IPS-18a (cell line): Measurements from ENCODE around the gene COL19A1.
"Not testable (repeated sequence)": the region's sequence is repeated elsewhere in the genome, so short reads cannot be mapped to it uniquely, and the experiment has no call there.

Experiments
- H3K27ac ChIP-seq: one replicate; pipeline ENCODE4 v1.5.1; 2013; ENCODE audit warnings: low read length
- H3K27me3 ChIP-seq: one replicate; pipeline ENCODE4 v1.6.1; 2013; ENCODE audit warnings: mild to moderate bottlenecking, low read length; ENCODE audit not compliant: control insufficient read depth, insufficient read depth
- H3K36me3 ChIP-seq: one replicate; pipeline ENCODE4 v1.6.1; 2013; ENCODE audit warnings: low read depth, low read length; ENCODE audit not compliant: control insufficient read depth
- H3K4me1 ChIP-seq: one replicate; pipeline ENCODE4 v1.6.1; 2013; ENCODE audit warnings: low read depth, low read length; ENCODE audit not compliant: control insufficient read depth
- H3K4me3 ChIP-seq: one replicate; pipeline ENCODE4 v1.5.1; 2013; ENCODE audit warnings: low read length
- H3K9ac ChIP-seq: one replicate; pipeline ENCODE4 v1.6.1; 2013; ENCODE audit warnings: mild to moderate bottlenecking, low read length, moderate library complexity
- H3K9me3 ChIP-seq: one replicate; pipeline ENCODE4 v1.6.1; 2013; ENCODE audit warnings: low read depth, low read length; ENCODE audit not compliant: control insufficient read depth

Gene COL19A1

DNA sequence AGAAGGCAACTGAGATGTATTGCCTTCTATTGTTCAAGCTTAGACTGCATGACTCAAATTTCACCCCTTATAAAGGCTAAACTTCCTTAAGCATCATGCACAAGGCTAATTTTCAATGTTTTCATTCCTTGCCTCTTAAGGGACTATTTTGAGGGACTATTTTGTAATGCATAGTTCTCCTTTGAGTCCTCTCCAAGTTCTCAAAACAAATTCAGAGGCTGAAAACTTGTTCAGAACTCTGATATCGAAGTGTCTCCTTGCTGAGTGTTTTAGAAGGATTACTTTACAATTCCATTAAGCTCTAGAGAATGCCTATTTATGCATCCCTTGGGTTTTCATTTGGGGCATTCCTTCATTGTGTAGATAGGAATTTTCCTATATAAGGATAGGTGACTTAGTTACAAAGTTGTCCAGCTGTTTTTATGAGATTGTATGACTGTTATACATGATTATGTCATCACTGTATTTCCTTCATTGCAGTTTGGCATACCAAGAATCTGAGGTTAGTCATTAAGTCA, 41.7 kb downstream of the COL19A1 start:
- Histone ChIP-seq H3K27ac (no peak overlapping the region), H3K9ac (no peak overlapping the region), H3K9me3 (no peaks in the 10 kb centered on the region), H3K4me1 (peaks cover 4% of the 10 kb centered on the region), H3K36me3 (no peaks in the 10 kb centered on the region), H3K4me3 (no peak overlapping the region), H3K27me3 (no peaks in the 10 kb centered on the region)

- H3K36me3 ChIP-seq: no peaks in the 10 kb centered on the region
- no peak overlapping the region for H3K9ac ChIP-seq
- no peak overlapping the region for H3K27ac ChIP-seq
- H3K27me3 ChIP-seq: no peaks in the 10 kb centered on the region
- no peak overlapping the region for H3K4me3 ChIP-seq
- peaks cover 3% of the 10 kb centered on the region for H3K4me1 ChIP-seq
- H3K9me3 ChIP-seq: no peaks in the 10 kb centered on the region
Observed at GRCh38 chr6:69913361-69913760, 47.0 kb downstream of the COL19A1 start.

GRCh38 chr6:69914015-69914485, 47.7 kb downstream of the COL19A1 start:
- Histone ChIP-seq H3K36me3 (no peaks in the 10 kb centered on the region), H3K27ac (no peak overlapping the region), H3K4me3 (no peak overlapping the region), H3K27me3 (no peaks in the 10 kb centered on the region), H3K9ac (no peak overlapping the region), H3K4me1 (peaks cover 3% of the 10 kb centered on the region), H3K9me3 (no peaks in the 10 kb centered on the region)

- no peak overlapping the region for H3K27ac ChIP-seq
- no peaks in the 10 kb centered on the region for H3K9me3 ChIP-seq
- no peak overlapping the region for H3K9ac ChIP-seq
- no peaks in the 10 kb centered on the region for H3K36me3 ChIP-seq
- H3K4me1 ChIP-seq: peaks cover 3% of the 10 kb centered on the region
- no peak overlapping the region for H3K4me3 ChIP-seq
- H3K27me3 ChIP-seq: no peaks in the 10 kb centered on the region
Observed at GRCh38 chr6:69915346-69915745, 49.0 kb downstream of the COL19A1 start.

- no peaks in the 10 kb centered on the region for H3K36me3 ChIP-seq
- H3K4me3 ChIP-seq: no peak overlapping the region
- no peaks in the 10 kb centered on the region for H3K9me3 ChIP-seq
- H3K9ac ChIP-seq: no peak overlapping the region
- H3K27ac ChIP-seq: no peak overlapping the region
- no peaks in the 10 kb centered on the region for H3K27me3 ChIP-seq
- peaks cover 3% of the 10 kb centered on the region for H3K4me1 ChIP-seq
Observed at GRCh38 chr6:69917834-69918233, 51.5 kb downstream of the COL19A1 start.

- H3K27me3 ChIP-seq: no peaks in the 10 kb centered on the region
- no peak overlapping the region for H3K27ac ChIP-seq
- H3K9me3 ChIP-seq: no peaks in the 10 kb centered on the region
- no peak overlapping the region for H3K9ac ChIP-seq
- no peak overlapping the region for H3K4me3 ChIP-seq
- H3K4me1 ChIP-seq: peaks cover 3% of the 10 kb centered on the region
- H3K36me3 ChIP-seq: no peaks in the 10 kb centered on the region
Observed at GRCh38 chr6:69918813-69919475, 52.6 kb downstream of the COL19A1 start.

DNA sequence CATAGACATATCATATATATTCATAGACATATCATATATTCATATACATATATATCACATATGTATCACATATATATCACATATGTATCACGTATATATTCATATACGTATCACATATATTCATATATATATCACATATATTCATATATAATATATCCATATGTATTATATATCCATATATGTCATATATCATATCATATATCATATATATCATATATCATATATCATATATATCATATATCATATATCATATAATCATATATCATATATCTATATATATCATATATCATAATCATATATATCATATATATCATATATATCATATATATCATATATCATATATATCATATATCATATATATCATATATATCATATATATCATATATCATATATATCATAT, 54.7 kb downstream of the COL19A1 start:
- H3K27ac ChIP-seq, H3K9ac ChIP-seq, H3K4me3 ChIP-seq, H3K36me3 ChIP-seq, H3K4me1 ChIP-seq, H3K9me3 ChIP-seq, H3K27me3 ChIP-seq: not testable (repeated sequence)

- H3K27ac ChIP-seq, H3K4me1 ChIP-seq, H3K27me3 ChIP-seq, H3K36me3 ChIP-seq, H3K4me3 ChIP-seq, H3K9me3 ChIP-seq, H3K9ac ChIP-seq: not testable (repeated sequence)
Observed at GRCh38 chr6:69921611-69922010, 55.3 kb downstream of the COL19A1 start.

- H3K9ac ChIP-seq: no peak overlapping the region
- no peaks in the 10 kb centered on the region for H3K27me3 ChIP-seq
- no peak overlapping the region for H3K27ac ChIP-seq
- no peaks in the 10 kb centered on the region for H3K4me1 ChIP-seq
- no peaks in the 10 kb centered on the region for H3K36me3 ChIP-seq
- H3K4me3 ChIP-seq: no peak overlapping the region
- H3K9me3 ChIP-seq: peaks cover 6% of the 10 kb centered on the region
Observed at GRCh38 chr6:69926745-69927144, 60.4 kb downstream of the COL19A1 start.

GRCh38 chr6:69933239-69933638, 66.9 kb downstream of the COL19A1 start:
- Histone ChIP-seq H3K9ac (no peak overlapping the region), H3K36me3 (no peaks in the 10 kb centered on the region), H3K27ac (no peak overlapping the region)

DNA sequence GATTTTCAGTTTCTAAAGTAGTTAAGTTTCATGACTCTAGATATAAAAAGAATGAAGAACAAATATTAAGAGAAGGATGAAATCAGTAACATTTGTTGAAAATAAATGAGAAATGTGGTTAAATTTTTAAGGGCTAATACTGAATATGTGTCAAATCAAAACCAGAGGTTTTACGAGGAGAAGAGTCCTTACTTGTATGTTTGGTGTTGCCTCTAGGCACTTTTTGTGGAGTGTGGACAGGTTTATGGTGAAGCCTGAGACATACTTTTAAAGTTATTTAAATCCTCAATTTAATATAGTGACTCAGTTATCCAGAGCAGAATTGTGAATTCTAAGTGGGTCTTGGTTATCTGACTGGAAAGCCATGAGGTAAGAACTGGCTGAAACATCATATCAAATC, 68.7 kb downstream of the COL19A1 start:
- Histone ChIP-seq H3K9me3 (no peaks in the 10 kb centered on the region), H3K27ac (no peak overlapping the region), H3K36me3 (no peaks in the 10 kb centered on the region), H3K4me3 (no peak overlapping the region), H3K9ac (no peak overlapping the region), H3K27me3 (no peaks in the 10 kb centered on the region), H3K4me1 (no peaks in the 10 kb centered on the region)

More at GRCh38 chr6:69933239-69933638, 66.9 kb downstream of the COL19A1 start:
- Histone ChIP-seq H3K4me3 (no peak overlapping the region), H3K9me3 (no peaks in the 10 kb centered on the region), H3K27me3 (no peaks in the 10 kb centered on the region), H3K4me1 (no peaks in the 10 kb centered on the region)

DNA sequence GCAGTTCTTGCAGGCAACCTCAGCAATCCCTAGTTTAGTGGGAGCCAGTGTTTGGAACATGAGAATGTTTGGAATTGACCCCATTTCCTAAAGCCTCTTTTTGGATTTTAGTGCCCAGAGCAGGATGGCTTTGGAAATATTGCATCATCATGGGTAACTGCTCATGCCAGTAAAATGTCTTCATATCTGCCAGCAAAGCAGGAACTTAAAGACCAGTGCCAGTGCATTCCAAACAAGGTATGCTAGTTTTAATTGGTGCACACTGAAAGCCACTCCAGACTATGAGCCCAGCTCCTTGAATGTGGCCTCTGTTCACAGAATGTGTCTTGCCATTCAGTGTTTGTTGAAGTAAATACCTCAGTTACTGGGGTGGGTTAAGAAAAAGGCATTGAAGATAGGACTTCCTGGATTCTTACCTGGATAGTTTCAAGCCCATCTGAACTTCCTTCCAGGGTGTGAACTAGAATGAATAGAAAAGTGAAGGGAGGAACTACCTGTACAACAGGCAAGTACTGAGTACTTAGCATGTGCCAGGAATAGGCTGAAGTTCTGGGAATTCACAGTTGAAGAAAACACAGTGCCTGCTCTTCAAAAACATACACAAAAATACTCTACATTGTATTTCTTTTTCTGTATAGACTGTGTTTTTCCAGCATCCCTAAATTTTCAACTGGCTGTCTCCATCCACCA, 70.5 kb downstream of the COL19A1 start:
- H3K4me1 ChIP-seq: no peaks in the 10 kb centered on the region
- no peaks in the 10 kb centered on the region for H3K27me3 ChIP-seq
- no peaks in the 10 kb centered on the region for H3K36me3 ChIP-seq
- no peaks in the 10 kb centered on the region for H3K9me3 ChIP-seq
- H3K4me3 ChIP-seq: no peak overlapping the region
- no peak overlapping the region for H3K9ac ChIP-seq
- no peak overlapping the region for H3K27ac ChIP-seq
